Measurements from ENCODE around the gene FILIP1L. TPM values are rescaled to one million over a fixed set of nuclear protein-coding genes. Genes with fewer than 3 reads are reported as not detected.
A peak's percentile ranks its signal among the peaks of the same experiment; 100 is the strongest.

FILIP1L gene
- total and polyA plus RNA-seq, 7 donors, result 9.2 to 274 (median 78.5) TPM

GRCh38 chr3:100067589-100067988 is 46.7 kb downstream of the FILIP1L start:
- DNase-seq (no peak), ATAC-seq (no peak)
- TF ChIP-seq CTCF (IDR thresholded peaks at IDR 0.05), result no peak
- Histone ChIP-seq H3K27ac (peak overlapping the region; percentile 46), H3K4me1 (peaks cover 43% of the 10 kb centered on the region), H3K36me3 (ENCODE audit: insufficient read depth in 1 of 2, low read depth in 1 of 2) (no peaks in the 10 kb centered on the region), H3K9me3 (no peaks in the 10 kb centered on the region), H3K4me3 (no peak overlapping the region), H3K27me3 (ENCODE audit: insufficient read depth in 3 of 3, low read length in 2 of 3) (no peaks in the 10 kb centered on the region)
- intact Hi-C loops (cut with DNase I), result loop anchor here in 1 of 2 donors (5.0 kb wide), 1 partner anchor 190 kb away; no protein-coding TSS in a partner anchor

- intact Hi-C loops (cut with DNase I), result no loop called here
- H3K4me1 ChIP-seq, result peaks cover 39% of the 10 kb centered on the region
- no peak for TF ChIP-seq CTCF (IDR thresholded peaks at IDR 0.05)
- no peak for ATAC-seq
- H3K27me3 ChIP-seq (ENCODE audit: insufficient read depth in 3 of 3, low read length in 2 of 3), result no peaks in the 10 kb centered on the region
- no peak overlapping the region for H3K4me3 ChIP-seq
- peak overlapping the region; percentile 59 for H3K27ac ChIP-seq
- no peaks in the 10 kb centered on the region for H3K9me3 ChIP-seq
- no peak for DNase-seq
- H3K36me3 ChIP-seq (ENCODE audit: insufficient read depth in 1 of 2, low read depth in 1 of 2), result no peaks in the 10 kb centered on the region
- WGBS, 3 donors, result 53 to 65% (median 59%) methylated on average over 7 of the region's 7 CpGs
These were observed 50.3 kb downstream of the FILIP1L start for GRCh38 chr3:100063929-100064461.

GRCh38 chr3:100062665-100063064 is 51.6 kb downstream of the FILIP1L start:
- Histone ChIP-seq H3K9me3 (no peaks in the 10 kb centered on the region), H3K36me3 (ENCODE audit: insufficient read depth in 1 of 2, low read depth in 1 of 2) (no peaks in the 10 kb centered on the region), H3K4me3 (no peak overlapping the region), H3K27ac (peak overlapping the region; percentile 59), H3K4me1 (peaks cover 44% of the 10 kb centered on the region), H3K27me3 (ENCODE audit: insufficient read depth in 3 of 3, low read length in 2 of 3) (no peaks in the 10 kb centered on the region)
- DNase-seq (no peak), ATAC-seq (peak in 3 of 4 donors; percentile 35 to 68 (median 37))
- 57 to 68% (median 63%) methylated on average over 4 of the region's 4 CpGs for WGBS, 3 donors
- TF ChIP-seq CTCF (IDR thresholded peaks at IDR 0.05), result no peak
- intact Hi-C loops (cut with DNase I), result no loop called here

GRCh38 chr3:100060685-100061484 is 53.4 kb downstream of the FILIP1L start:
- no peak for DNase-seq
- no peaks in the 10 kb centered on the region for H3K27me3 ChIP-seq (ENCODE audit: insufficient read depth in 3 of 3, low read length in 2 of 3)
- peak overlapping the region; percentile 60 for H3K27ac ChIP-seq
- peaks cover 44% of the 10 kb centered on the region for H3K4me1 ChIP-seq
- H3K4me3 ChIP-seq, result no peak overlapping the region
- ATAC-seq, result no peak
- TF ChIP-seq CTCF (IDR thresholded peaks at IDR 0.05), result no peak
- 60 to 78% (median 64%) methylated on average over 7 of the region's 7 CpGs for WGBS, 3 donors
- intact Hi-C loops (cut with DNase I), result no loop called here
- H3K9me3 ChIP-seq, result no peaks in the 10 kb centered on the region
- H3K36me3 ChIP-seq (ENCODE audit: insufficient read depth in 1 of 2, low read depth in 1 of 2), result no peaks in the 10 kb centered on the region
